H1 (cell line): ENCODE measurements around the gene NUP210. TPM values are rescaled to one million over a fixed set of nuclear protein-coding genes. Genes with fewer than 3 reads are reported as not detected.
A peak's percentile ranks its signal among the peaks of the same experiment; 100 is the strongest.

ENCODE experiments used
- CTCF ChIA-PET: fragments of 300-600 bp; sonication (Branson Sonifier 250); formaldehyde crosslinking; loops from one replicate; lab custom pipeline; 2021; ENCODE audit not compliant: partially characterized antibody; lab: Charles Lee
- POLR2A ChIA-PET: fragments of 300-600 bp; sonication (Branson Sonifier 250); formaldehyde crosslinking; loops from one replicate; lab custom pipeline; 2021; ENCODE audit warnings: inconsistent platforms; ENCODE audit not compliant: partially characterized antibody; lab: Charles Lee
- DNase-seq, 2 experiments: peaks; one replicate each; pipeline versions ENCODE4 v3.0.0 to v3.0.0-alpha.2; 2010 to 2022; ENCODE audit warnings: low spot score in 2 of 2, low read depth in 1 of 2, mixed read lengths in 1 of 2
- FAIRE-seq: peaks from 2 replicates; lab custom pipeline; 2011; peaks lifted over from hg19 to GRCh38; lab: Jason Lieb, UNC
- H2AFZ ChIP-seq: 2 replicates; pipeline ENCODE4 v1.8.1; 2012; ENCODE audit warnings: low read length, inconsistent platforms
- H2AK5ac ChIP-seq: 2 replicates; pipeline ENCODE4 v1.6.1; 2013; ENCODE audit warnings: low read depth, low read length
- H2BK120ac ChIP-seq: replicated peaks from 2 replicates; pipeline ENCODE3; 2013; ENCODE audit warnings: low read depth, low read length, inconsistent platforms
- H2BK12ac ChIP-seq: 2 replicates; pipeline ENCODE4 v1.6.1; 2013; ENCODE audit warnings: low read depth, low read length
- H2BK15ac ChIP-seq: 2 replicates; pipeline ENCODE4 v1.6.1; 2013; ENCODE audit warnings: low read length
- H2BK20ac ChIP-seq: 2 replicates; pipeline ENCODE4 v1.6.1; 2013; ENCODE audit warnings: low read length
- H2BK5ac ChIP-seq: 2 replicates; pipeline ENCODE4 v1.6.1; 2013; ENCODE audit warnings: low read depth, low read length
- H3K14ac ChIP-seq: 2 replicates; pipeline ENCODE4 v1.6.1; 2013; ENCODE audit warnings: inconsistent platforms; ENCODE audit not compliant: insufficient read length
- H3K18ac ChIP-seq: 2 replicates; pipeline ENCODE4 v1.6.1; 2013; ENCODE audit warnings: low read length; ENCODE audit errors: extremely low read depth
- H3K23ac ChIP-seq: 2 replicates; pipeline ENCODE4 v1.6.1; 2013; ENCODE audit warnings: inconsistent platforms; ENCODE audit not compliant: insufficient read length
- H3K23me2 ChIP-seq: 2 replicates; pipeline ENCODE4 v1.6.1; 2013; ENCODE audit warnings: low read depth, low read length
- H3K27ac ChIP-seq: 2 replicates; pipeline ENCODE4 v1.6.1; 2011; ENCODE audit warnings: low read depth, low read length, inconsistent platforms
- H3K27me3 ChIP-seq, 4 experiments: replicated peaks in 1 of 4; 1 replicate in 1 of 4; 2 replicates in 3 of 4; pipeline versions ENCODE4 v1.6.1 to v1.8.1; 2011 to 2013; ENCODE audit warnings: low read length in 3 of 4, mild to moderate bottlenecking in 3 of 4, inconsistent platforms in 2 of 4, mixed read lengths in 2 of 4, moderate library complexity in 1 of 4; ENCODE audit not compliant: control insufficient read depth in 3 of 4, insufficient read depth in 3 of 4; ENCODE audit errors: extremely low read depth in 1 of 4
- H3K36me3 ChIP-seq, 4 experiments: 2 replicates each; pipeline versions ENCODE4 v1.6.1 to v1.8.1; 2011 to 2013; ENCODE audit warnings: mild to moderate bottlenecking in 4 of 4, low read length in 3 of 4, moderate library complexity in 2 of 4, control low read depth in 1 of 4, inconsistent platforms in 1 of 4; ENCODE audit not compliant: insufficient read depth in 4 of 4, control insufficient read depth in 2 of 4
- H3K4ac ChIP-seq: replicated peaks from 2 replicates; pipeline ENCODE3; 2013; ENCODE audit warnings: low read length, low read depth, mixed read lengths, inconsistent platforms; ENCODE audit not compliant: insufficient read length
- H3K4me1 ChIP-seq, 4 experiments: replicated peaks in 1 of 4; 1 replicate in 1 of 4; 2 replicates in 3 of 4; pipeline versions ENCODE4 v1.6.1 to v1.8.1; 2011 to 2013; ENCODE audit warnings: low read length in 3 of 4, inconsistent platforms in 2 of 4, mixed read lengths in 1 of 4; ENCODE audit not compliant: insufficient read depth in 4 of 4, control insufficient read depth in 3 of 4
- H3K4me2 ChIP-seq, 2 experiments: 2 replicates each; pipeline versions ENCODE4 v1.6.1 to v1.8.1; 2011 to 2013; ENCODE audit warnings: low read depth in 2 of 2, low read length in 2 of 2, control low read depth in 1 of 2, inconsistent platforms in 1 of 2, mild to moderate bottlenecking in 1 of 2; ENCODE audit not compliant: insufficient read depth in 1 of 2
- H3K4me3 ChIP-seq, 4 experiments: fragments of 200-600, 300-600 bp in 1 of 4; sonication (generic), shearing (Covaris generic), sonication (Bioruptor Twin) in 1 of 4; 2 replicates each; pipeline versions ENCODE4 v1.5.1 to v1.8.1; 2011 to 2016; ENCODE audit warnings: low read length in 4 of 4, low read depth in 3 of 4, control low read depth in 2 of 4, inconsistent platforms in 2 of 4, mild to moderate bottlenecking in 2 of 4, mixed read lengths in 1 of 4, moderate library complexity in 1 of 4; ENCODE audit not compliant: insufficient read depth in 2 of 4; ENCODE audit errors: extremely low read depth in 1 of 4
- H3K56ac ChIP-seq: replicated peaks from 2 replicates; pipeline ENCODE3; 2013; ENCODE audit warnings: low read depth, mild to moderate bottlenecking, mixed read lengths, low read length, inconsistent platforms; ENCODE audit not compliant: insufficient read length
- H3K79me1 ChIP-seq: 2 replicates; pipeline ENCODE4 v1.6.1; 2013; ENCODE audit warnings: low read depth, low read length, control low read depth
- H3K79me2 ChIP-seq, 2 experiments: 2 replicates each; pipeline versions ENCODE4 v1.6.1 to v1.8.1; 2012 to 2013; ENCODE audit warnings: low read length in 2 of 2, mild to moderate bottlenecking in 2 of 2, inconsistent platforms in 1 of 2; ENCODE audit not compliant: insufficient read depth in 2 of 2, control insufficient read depth in 1 of 2
- H3K9ac ChIP-seq, 4 experiments: replicated peaks in 1 of 4; 1 replicate in 1 of 4; 2 replicates in 3 of 4; pipeline versions ENCODE4 v1.6.1 to v1.8.1; 2011 to 2013; ENCODE audit warnings: low read depth in 3 of 4, low read length in 3 of 4, control low read depth in 2 of 4, mild to moderate bottlenecking in 2 of 4, moderate library complexity in 2 of 4, inconsistent platforms in 1 of 4; ENCODE audit errors: extremely low read depth in 1 of 4
- H3K9me3 ChIP-seq, 2 experiments: 2 replicates each; pipeline versions ENCODE4 v1.6.1 to v1.8.1; 2012 to 2013; ENCODE audit warnings: mild to moderate bottlenecking in 2 of 2, moderate library complexity in 2 of 2, control low read depth in 1 of 2, inconsistent platforms in 1 of 2, low read depth in 1 of 2, low read length in 1 of 2, mixed read lengths in 1 of 2; ENCODE audit not compliant: insufficient read depth in 2 of 2
- H4K20me1 ChIP-seq, 2 experiments: replicated peaks in 1 of 2; 2 replicates each; pipeline versions ENCODE3 to v1.8.1; 2011 to 2013; ENCODE audit warnings: inconsistent platforms in 2 of 2, low read length in 2 of 2, mild to moderate bottlenecking in 1 of 2; ENCODE audit not compliant: insufficient read depth in 2 of 2, control insufficient read depth in 1 of 2
- H4K5ac ChIP-seq: 2 replicates; pipeline ENCODE4 v1.6.1; 2013; ENCODE audit warnings: low read length, low read depth, mixed read lengths, inconsistent platforms; ENCODE audit not compliant: insufficient read length
- H4K8ac ChIP-seq: 2 replicates; pipeline ENCODE4 v1.8.0; 2013; ENCODE audit warnings: mild to moderate bottlenecking, moderate library complexity, low read length, inconsistent platforms; ENCODE audit not compliant: insufficient read depth; ENCODE audit errors: extremely low read depth
- H4K91ac ChIP-seq: replicated peaks from 2 replicates; pipeline ENCODE3; 2013; ENCODE audit warnings: low read length, mixed read lengths, inconsistent platforms; ENCODE audit not compliant: insufficient read length
- BACH1 ChIP-seq: IDR thresholded peaks from 2 replicates; pipeline ENCODE4 v1.6.1; 2012; ENCODE audit warnings: low read length, improper control_type of control experiment
- BRCA1 ChIP-seq: IDR thresholded peaks from 2 replicates; pipeline ENCODE4 v1.6.1; 2012; ENCODE audit warnings: low read depth, low read length, improper control_type of control experiment
- CREB1 ChIP-seq: IDR thresholded peaks from 2 replicates; pipeline ENCODE4 v1.6.1; 2012; ENCODE audit warnings: inconsistent platforms
- GTF2F1 ChIP-seq: IDR thresholded peaks from 2 replicates; pipeline ENCODE4 v1.6.1; 2012; ENCODE audit warnings: low read depth, low read length, improper control_type of control experiment, borderline replicate concordance
- HDAC6 ChIP-seq: IDR thresholded peaks from one replicate; pipeline ENCODE4 v1.7.1; 2012; ENCODE audit warnings: low read depth, mild to moderate bottlenecking, inconsistent platforms, low read length, moderate library complexity
- NANOG ChIP-seq: IDR thresholded peaks from 2 replicates; pipeline ENCODE4 v1.6.1; 2011; ENCODE audit warnings: low read length, low read depth, mild to moderate bottlenecking, inconsistent platforms; ENCODE audit not compliant: insufficient read depth, poor library complexity, severe bottlenecking
- PHF8 ChIP-seq: fragments of 200-600 bp; sonication (generic); conservative IDR thresholded peaks from 2 replicates; pipeline ENCODE4 v1.7.1; 2012; ENCODE audit warnings: low read depth, mild to moderate bottlenecking, inconsistent platforms, low read length, moderate library complexity
- POLR2AphosphoS5 ChIP-seq: IDR thresholded peaks from 2 replicates; pipeline ENCODE4 v1.6.1; 2011; ENCODE audit warnings: low read depth, low read length
- RXRA ChIP-seq: IDR thresholded peaks from 2 replicates; pipeline ENCODE4 v1.6.1; 2011; ENCODE audit warnings: low read depth, mild to moderate bottlenecking, low read length, moderate library complexity; ENCODE audit not compliant: insufficient read depth
- SUZ12 ChIP-seq: fragments of 200-600 bp; sonication (generic); IDR thresholded peaks from 2 replicates; pipeline ENCODE4 v1.6.1; 2012; ENCODE audit warnings: mild to moderate bottlenecking, inconsistent platforms, low read length, moderate library complexity, mixed read lengths
- TBP ChIP-seq: IDR thresholded peaks from 2 replicates; pipeline ENCODE4 v1.6.1; 2011; ENCODE audit warnings: low read depth, low read length, improper control_type of control experiment
- TEAD4 ChIP-seq: IDR thresholded peaks from 2 replicates; pipeline ENCODE4 v1.6.1; 2012; ENCODE audit warnings: low read depth, low read length, inconsistent platforms, mixed read lengths
- YY1 ChIP-seq: IDR thresholded peaks from 2 replicates; pipeline ENCODE4 v1.6.1; 2011; ENCODE audit warnings: low read depth, mild to moderate bottlenecking, low read length
- WGBS, 2 experiments: shearing (Covaris generic) in 1 of 2; methylation state at CpG; one replicate each; pipeline versions ENCODE4 v1.1.6 to v1.1.7; 2013 to 2015; ENCODE audit warnings: low lambda C conversion rate in 2 of 2, mixed read lengths in 2 of 2, inconsistent platforms in 1 of 2, low coverage in 1 of 2, missing lambda C conversion rate in 1 of 2; ENCODE audit not compliant: insufficient replicate concordance in 2 of 2, insufficient coverage in 1 of 2, insufficient read length in 1 of 2; ENCODE audit errors: extremely low coverage in 1 of 2, missing lambda C conversion rate in 1 of 2; 5-methylcytosine and 5-hydroxymethylcytosine counted together
- polyA plus RNA-seq, 7 experiments: library from polyadenylated mRNA; depleted of rRNA in 3 of 7; stranded (reverse) in 5 of 7; unstranded in 2 of 7; fragments of >200 nt in 5 of 7; fragments of 200-250 nt in 2 of 7; gene quantifications; 1 replicate in 5 of 7; 2 replicates in 1 of 7; 4 replicates in 1 of 7; pipeline versions ENCODE4 v1.2.1 to v1.2.3, GENCODE V29; 2011 to 2013; ENCODE audit warnings: missing spikeins in 2 of 7, mixed read lengths in 2 of 7
- total RNA-seq: library from RNA; stranded (reverse); fragmentation: NEBNext Ultra II Directional; extraction: Animal tissue kit (Norgen Biotek cat#: 25700); gene quantifications from 2 replicates; pipeline ENCODE4 v1.2.1, GENCODE V29; 2021

NUP210 gene
- total and polyA plus RNA-seq, 2 of the 8 experiments (the other 6 are each of a cell fraction or from before 2014, with no cell fraction given): 51.0 to 53.7 TPM

- Histone ChIP-seq H3K4me3 (no peak overlapping the region), H2AFZ (no peak overlapping the region), H4K5ac (no peak overlapping the region), H3K79me2 (no peaks in the 10 kb centered on the region), H3K9me3 (no peaks in the 10 kb centered on the region), H2BK20ac (no peak overlapping the region), H3K9ac (no peak overlapping the region), H4K20me1 (no peaks in the 10 kb centered on the region), H3K23me2 (no peaks in the 10 kb centered on the region), H2BK120ac (no peak overlapping the region), H3K18ac (no peak overlapping the region), H2BK5ac (no peak overlapping the region), H3K27ac (no peak overlapping the region), H3K27me3 (no peaks in the 10 kb centered on the region), H3K4ac (no peak overlapping the region), H2AK5ac (no peak overlapping the region), H3K4me2 (no peak overlapping the region), H3K56ac (no peak overlapping the region), H3K36me3 (peaks cover 0 to 16% (median 8%) of the 10 kb centered on the region in 4 experiments), H3K14ac (no peak overlapping the region), H3K79me1 (no peaks in the 10 kb centered on the region; the same call in 1 of the 2 replicates), H3K4me1 (peaks cover 17 to 37% (median 27%) of the 10 kb centered on the region in 4 experiments), H2BK15ac (no peak overlapping the region), H3K23ac (no peak overlapping the region), H4K8ac (peak overlapping the region; percentile 53; the same call in 1 of the 2 replicates), H2BK12ac (no peak overlapping the region; the same call in 1 of the 2 replicates), H4K91ac (no peak overlapping the region)
- 80% methylated on average over 6 of the region's 6 CpGs; no CpG with 5 or more reads in 1 of the 2 experiments for WGBS, 2 experiments
- no peak for DNase-seq
- POLR2A ChIA-PET: interaction anchor here (1.1 kb wide), 1 partner anchor 10 kb away, joined by 5 read pairs; no protein-coding TSS in a partner anchor
- no peak for FAIRE-seq
- CTCF ChIA-PET: interaction anchor here (0.7 to 12.6 kb wide), 19 partner anchors 9 to 152 kb away, joined by 3 to 99 read pairs (median 3); no protein-coding TSS in a partner anchor
- no peak for TF ChIP-seq CREB1
- no peak for TF ChIP-seq SUZ12
- TF ChIP-seq POLR2AphosphoS5: no peak
- no peak for TF ChIP-seq TEAD4
- no peak for TF ChIP-seq BRCA1
- no peak for TF ChIP-seq YY1
- TF ChIP-seq HDAC6: no peak
- no peak for TF ChIP-seq PHF8
- no peak for TF ChIP-seq RXRA
- TF ChIP-seq BACH1: no peak
- TF ChIP-seq TBP: no peak
- no peak for TF ChIP-seq GTF2F1
- no peak for TF ChIP-seq NANOG
Observed at GRCh38 chr3:13343601-13344000, 76.5 kb downstream of the NUP210 start.
